HepG2 (cell line): ENCODE measurements around the gene TMEM171. TPM values are rescaled to one million over a fixed set of nuclear protein-coding genes. Genes with fewer than 3 reads are reported as not detected.

Experiments used
- ATAC-seq: fragments of 200-7000 bp; cut with Tn5 transposase; 3 replicates; pipeline ENCODE4 v1.9.1; 2020; ENCODE audit warnings: mild to moderate bottlenecking, moderate library complexity
- BruUV-seq: library from RNA; stranded (reverse); fragments of 400-500 nt; replicated peaks from 2 replicates; lab custom pipeline; 2021; lab: Mats Ljungman, UMichigan
- CTCF ChIA-PET: fragments of 300-600 bp; formaldehyde crosslinking; extraction: SDS; loops from one replicate; lab custom pipeline; 2021; ENCODE audit warnings: low total read pairs, inconsistent platforms, low intra/inter-chr PET ratio; lab: Yijun Ruan, JAX
- POLR2A ChIA-PET: fragments of 350-600 bp; sonication (Branson Sonifier 250); formaldehyde crosslinking; loops from one replicate; lab custom pipeline; 2020; ENCODE audit warnings: antibody characterized with exemption, inconsistent platforms; lab: Yijun Ruan, JAX
- DNase-seq: peaks from one replicate; pipeline ENCODE4 v3.0.0-alpha.2; 2015; ENCODE audit warnings: low spot score
- FAIRE-seq: peaks from 3 replicates; lab custom pipeline; 2011; peaks lifted over from hg19 to GRCh38; lab: Jason Lieb, UNC
- H2AFZ ChIP-seq: one replicate; pipeline ENCODE4 v1.6.1; 2011; ENCODE audit warnings: low read length, inconsistent platforms
- H3K27ac ChIP-seq: fragments of 300-600 bp; 3 replicates; pipeline ENCODE4 v1.8.0; 2011; ENCODE audit warnings: mixed run types, mild to moderate bottlenecking, mixed read lengths, low read length, inconsistent platforms; ENCODE audit not compliant: insufficient read depth; ENCODE audit errors: extremely low read length
- H3K27me3 ChIP-seq, 2 experiments: fragments of 200-600 bp in 1 of 2; 2 replicates in 1 of 2; 3 replicates in 1 of 2; pipeline versions ENCODE4 v1.6.0 to v1.8.0; 2011; ENCODE audit warnings: low read length in 2 of 2, mild to moderate bottlenecking in 2 of 2, moderate library complexity in 2 of 2, inconsistent platforms in 1 of 2; ENCODE audit not compliant: insufficient read depth in 2 of 2, control insufficient read depth in 1 of 2
- H3K36me3 ChIP-seq, 2 experiments: fragments of 200-600 bp in 1 of 2; replicated peaks in 1 of 2; 2 replicates in 1 of 2; 3 replicates in 1 of 2; pipeline versions ENCODE4 v1.5.1 to v1.8.0; 2011; ENCODE audit warnings: low read length in 2 of 2, inconsistent platforms in 1 of 2; ENCODE audit not compliant: insufficient read depth in 2 of 2, control insufficient read depth in 1 of 2
- H3K4me1 ChIP-seq: 2 replicates; pipeline ENCODE4 v1.5.1; 2012; ENCODE audit warnings: low read length, inconsistent platforms; ENCODE audit not compliant: insufficient read depth
- H3K4me2 ChIP-seq: 2 replicates; pipeline ENCODE4 v1.6.0; 2011; ENCODE audit warnings: low read depth, low read length, inconsistent platforms
- H3K4me3 ChIP-seq, 3 experiments: fragments of 200-600 bp in 1 of 3; sonication (generic), shearing (Covaris generic) in 1 of 3; replicated peaks in 1 of 3; 2 replicates each; pipeline ENCODE4 v1.5.1; 2011 to 2016; ENCODE audit warnings: low read length in 3 of 3, inconsistent platforms in 2 of 3, low read depth in 2 of 3, mild to moderate bottlenecking in 2 of 3, control low read depth in 1 of 3, mixed read lengths in 1 of 3; ENCODE audit not compliant: insufficient read depth in 1 of 3
- H3K79me2 ChIP-seq: one replicate; pipeline ENCODE4 v1.6.1; 2011; ENCODE audit warnings: low read length, inconsistent platforms; ENCODE audit not compliant: insufficient read depth
- H3K9ac ChIP-seq: 2 replicates; pipeline ENCODE4 v1.6.0; 2011; ENCODE audit warnings: mild to moderate bottlenecking, low read depth, low read length, inconsistent platforms; ENCODE audit not compliant: insufficient read depth
- H3K9me3 ChIP-seq: 2 replicates; pipeline ENCODE4 v1.5.1; 2012; ENCODE audit warnings: mild to moderate bottlenecking, low read length
- H4K20me1 ChIP-seq: 2 replicates; pipeline ENCODE4 v1.6.0; 2011; ENCODE audit warnings: inconsistent platforms, mild to moderate bottlenecking, low read length, moderate library complexity; ENCODE audit not compliant: insufficient read depth
- FOXA1 ChIP-seq, 2 experiments: fragments of 450-650 bp in 1 of 2; sonication (generic) in 1 of 2; formaldehyde crosslinking in 1 of 2; IDR thresholded peaks; 2 replicates each; pipeline versions ENCODE4 v1.4.0 to v1.6.1; 2016 to 2020; ENCODE audit warnings: missing genetic modification reagents in 1 of 2
- GLI4 ChIP-seq: sonication (generic); formaldehyde crosslinking; IDR thresholded peaks from 2 replicates; pipeline ENCODE4 v1.5.1; 2020; ENCODE audit warnings: missing genetic modification reagents, mild to moderate bottlenecking, moderate library complexity, borderline replicate concordance
- HNRNPH1 ChIP-seq: fragments of 200-400 bp; formaldehyde crosslinking; optimal IDR thresholded peaks from 2 replicates; pipeline ENCODE3; 2017; ENCODE audit warnings: mild to moderate bottlenecking, low read depth, low read length
- SOX5 ChIP-seq: IDR thresholded peaks from 2 replicates; pipeline ENCODE4 v1.6.1; 2016; ENCODE audit warnings: borderline replicate concordance
- TEF ChIP-seq: sonication (generic); formaldehyde crosslinking; IDR thresholded peaks from 2 replicates; pipeline ENCODE4 v1.5.0; 2020; ENCODE audit warnings: missing genetic modification reagents
- TRAFD1 ChIP-seq: sonication (generic); formaldehyde crosslinking; IDR thresholded peaks from 2 replicates; pipeline ENCODE4 v1.5.1; 2020; ENCODE audit warnings: missing genetic modification reagents, mild to moderate bottlenecking, borderline replicate concordance
- ZNF749 ChIP-seq: sonication (generic); formaldehyde crosslinking; IDR thresholded peaks from 2 replicates; pipeline ENCODE4 v1.8.0; 2022; ENCODE audit warnings: mild to moderate bottlenecking, missing genetic modification reagents, moderate library complexity, borderline replicate concordance
- WGBS: methylation state at CpG from one replicate; pipeline ENCODE4 v1.1.6; 2017; ENCODE audit warnings: low lambda C conversion rate; 5-methylcytosine and 5-hydroxymethylcytosine counted together
- in situ Hi-C: cut with HindIII; loops from 2 replicates; pipeline ENCODE4 v1.10.0; 2017; ENCODE audit warnings: low pct_unique_long_range_greater_than_20kb; ENCODE audit not compliant: extremely low pct_ligation_motif_present
- intact Hi-C: fragments of 100-400 bp; cut with micrococcal nuclease; formaldehyde crosslinking; loops from one replicate; pipeline ENCODE4 v1.10.0; 2022; ENCODE audit not compliant: unreplicated experiment
- polyA plus RNA-seq, 8 experiments: library from polyadenylated mRNA; depleted of rRNA in 3 of 8; stranded (reverse) in 7 of 8; unstranded in 1 of 8; fragments of >200 nt; fragmentation: Illumina TruSeq in 4 of 8; extraction: Trizol in 4 of 8; gene quantifications; 2 replicates each; pipeline versions ENCODE4 v1.2.1 to v1.2.3, GENCODE V29; 2011 to 2016; ENCODE audit warnings: low read depth in 4 of 8, missing spikeins in 1 of 8, mixed read lengths in 1 of 8; ENCODE audit not compliant: insufficient read depth in 1 of 8
- total RNA-seq, 5 experiments: library from RNA; depleted of rRNA; stranded (reverse); fragments of >200 nt; fragmentation: Illumina TruSeq; extraction: Trizol; gene quantifications; 2 replicates each; pipeline ENCODE4 v1.2.3, GENCODE V29; 2016; ENCODE audit warnings: low read depth in 1 of 5
- TF ChIP-seq, protein P1 (sequence below): sonication (generic); formaldehyde crosslinking; IDR thresholded peaks from 2 replicates; pipeline ENCODE4 v1.5.1; 2020; ENCODE audit warnings: missing genetic modification reagents, mild to moderate bottlenecking, borderline replicate concordance

The TMEM171 gene
- total and polyA plus RNA-seq, 2 of the 13 experiments (the other 11 are each of a cell fraction or from before 2014, with no cell fraction given) = 0.12 TPM; not detected in 1

GRCh38 chr5:73116506-73116905, 3.9 kb upstream of the TMEM171 start:
- FAIRE-seq = no peak
- CTCF ChIA-PET = no interaction called here
- H3K27ac ChIP-seq = no peak overlapping the region
- WGBS = 0% methylated on average over 2 of the region's 2 CpGs
- no peak overlapping the region for H3K4me3 ChIP-seq
- peaks cover 5 to 63% of the 10 kb centered on the region in 2 experiments for H3K27me3 ChIP-seq
- no peak overlapping the region for H2AFZ ChIP-seq
- H3K4me2 ChIP-seq = no peak overlapping the region
- POLR2A ChIA-PET = no interaction called here
- no peak overlapping the region for H3K9ac ChIP-seq
- BruUV-seq = no TSS peak
- ATAC-seq = no peak
- no peaks in the 10 kb centered on the region for H3K36me3 ChIP-seq
- H4K20me1 ChIP-seq = no peaks in the 10 kb centered on the region
- DNase-seq = no peak
- no peaks in the 10 kb centered on the region for H3K79me2 ChIP-seq
- TF ChIP-seq GLI4 (CRISPR knock-in tag) = no peak
- TF ChIP-seq HNRNPH1 = no peak
- no peak for TF ChIP-seq TRAFD1 (CRISPR knock-in tag)
- no peak for TF ChIP-seq TEF (CRISPR knock-in tag)
- no peak for TF ChIP-seq SOX5
- TF ChIP-seq, protein P1, sequence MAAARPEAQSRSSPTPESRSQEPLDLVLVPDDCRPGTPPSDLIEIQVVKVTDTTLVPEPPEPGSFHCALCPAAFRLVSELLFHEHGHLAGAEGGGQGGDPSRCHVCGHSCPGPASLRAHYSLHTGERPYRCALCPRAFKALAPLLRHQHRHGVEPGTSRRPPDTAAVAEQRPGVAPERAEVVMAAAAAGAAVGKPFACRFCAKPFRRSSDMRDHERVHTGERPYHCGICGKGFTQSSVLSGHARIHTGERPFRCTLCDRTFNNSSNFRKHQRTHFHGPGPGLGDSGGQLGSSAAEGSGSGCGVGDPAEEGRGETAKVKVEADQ = no peak
- no peak for TF ChIP-seq FOXA1 (IDR thresholded peaks at IDR 0.05)
- no peak for TF ChIP-seq FOXA1 (CRISPR knock-in tag; IDR thresholded peaks at IDR 0.05)
- no peak for TF ChIP-seq ZNF749 (CRISPR knock-in tag)
- intact Hi-C loops (no loop called here), in situ Hi-C loops (no loop called here)
- H3K9me3 ChIP-seq = no peaks in the 10 kb centered on the region
- H3K4me1 ChIP-seq = peaks cover 6% of the 10 kb centered on the region; the same call in 1 of the 2 replicates
